ENCODE results near the gene RBM34.
A peak's percentile ranks its signal among the peaks of the same experiment; 100 is the strongest.

Gene RBM34

DNA sequence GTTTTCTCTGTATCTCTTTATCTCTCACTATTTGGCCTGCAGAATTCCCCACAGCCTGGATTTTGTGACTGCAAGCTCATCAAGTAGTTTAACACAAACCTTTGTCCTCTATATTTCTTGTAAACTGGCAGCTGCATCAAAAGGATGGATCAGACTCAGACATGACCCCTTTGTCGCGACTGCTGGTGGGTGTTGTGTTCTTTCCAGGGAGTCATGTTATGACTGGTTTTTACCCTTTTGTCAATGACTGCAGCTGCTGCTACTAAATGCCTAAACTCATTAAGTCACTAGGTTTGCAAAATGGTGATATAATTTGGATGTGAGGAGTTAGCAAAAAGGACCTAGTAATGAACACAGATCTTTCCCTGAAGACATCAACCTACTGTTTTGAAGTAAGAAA lies 22.2 kb downstream of the RBM34 start:
- Mint-ChIP-seq H3K27ac (peak overlapping the region; percentile 67), H3K4me3 (no peak overlapping the region), H3K4me1 (peaks cover 20% of the 10 kb centered on the region), H3K27me3 (no peaks in the 10 kb centered on the region), H3K9me3 (no peaks in the 10 kb centered on the region), H3K36me3 (ENCODE audit: low read depth) (peaks cover 71% of the 10 kb centered on the region)
- DNase-seq (peak; percentile 36), ATAC-seq (peak; percentile 88)

DNA sequence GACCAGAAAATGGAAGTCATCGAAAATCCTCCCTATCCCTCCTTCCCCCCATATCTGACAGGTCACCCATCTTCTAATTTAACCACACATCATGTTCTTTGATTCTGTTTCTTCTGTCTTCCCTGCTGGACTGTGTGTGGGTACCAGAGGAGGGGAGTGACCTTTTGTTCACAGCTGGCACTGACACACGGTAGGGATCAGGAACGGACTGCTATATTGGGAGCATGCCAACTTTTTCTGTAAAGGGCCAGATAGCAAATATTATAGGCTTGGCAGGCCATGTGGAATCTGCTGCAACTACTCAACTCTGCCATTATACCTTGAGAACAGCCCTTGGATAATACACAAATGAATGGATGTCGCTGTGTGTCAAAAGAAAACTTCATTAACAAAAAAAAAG lies 24.9 kb downstream of the RBM34 start:
- Mint-ChIP-seq H3K9me3 (no peaks in the 10 kb centered on the region), H3K4me3 (no peak overlapping the region), H3K4me1 (peaks cover 19% of the 10 kb centered on the region), H3K36me3 (ENCODE audit: low read depth) (peaks cover 67% of the 10 kb centered on the region), H3K27me3 (no peaks in the 10 kb centered on the region), H3K27ac (no peak overlapping the region)
- DNase-seq (no peak), ATAC-seq (no peak)

DNA sequence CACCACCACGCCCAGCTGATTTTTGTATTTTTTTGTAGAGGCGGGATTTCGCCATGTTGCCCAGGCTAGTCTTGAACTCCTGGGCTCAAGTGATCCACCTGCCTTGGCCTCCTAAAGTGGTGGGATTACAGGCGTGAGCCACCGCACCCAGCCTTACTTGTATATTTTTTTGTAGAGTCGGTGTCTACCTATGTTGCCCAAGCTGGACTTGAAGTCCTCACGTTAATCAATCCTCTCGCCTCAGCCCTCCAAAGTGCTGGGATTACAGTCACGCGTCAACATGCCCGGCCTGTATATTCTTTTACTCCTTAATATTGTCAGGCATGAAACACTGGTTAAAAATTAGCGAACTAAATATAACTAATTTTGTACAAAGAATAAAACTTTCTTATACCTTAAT lies 26.9 kb downstream of the RBM34 start:
- H3K4me1 Mint-ChIP-seq = peaks cover 17% of the 10 kb centered on the region
- DNase-seq (no peak), ATAC-seq (no peak)
- no peaks in the 10 kb centered on the region for H3K27me3 Mint-ChIP-seq
- H3K27ac Mint-ChIP-seq = no peak overlapping the region
- H3K36me3 Mint-ChIP-seq (ENCODE audit: low read depth) = peaks cover 57% of the 10 kb centered on the region
- H3K4me3 Mint-ChIP-seq = no peak overlapping the region
- H3K9me3 Mint-ChIP-seq = no peaks in the 10 kb centered on the region

DNA sequence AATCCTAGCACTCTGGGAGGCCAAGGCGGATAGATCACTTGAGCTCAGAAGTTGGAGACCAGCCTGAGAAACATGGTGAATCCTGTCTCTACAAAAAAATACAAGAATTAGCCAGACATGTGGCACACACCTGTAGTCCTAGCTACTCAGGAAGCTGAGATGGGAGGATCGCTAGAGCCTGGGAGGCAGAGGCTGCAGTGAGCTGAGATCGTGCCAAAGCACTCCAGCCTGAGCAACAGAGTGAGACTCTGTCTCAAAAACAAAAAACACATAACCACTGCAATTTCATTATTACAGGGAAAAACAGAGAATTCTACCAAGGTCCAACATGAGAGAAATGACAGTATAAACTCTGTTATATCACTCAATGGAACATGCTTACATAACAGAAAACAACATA lies 28.0 kb downstream of the RBM34 start:
- Mint-ChIP-seq H3K9me3 (no peaks in the 10 kb centered on the region), H3K27ac (no peak overlapping the region), H3K4me3 (no peak overlapping the region), H3K36me3 (ENCODE audit: low read depth) (peaks cover 52% of the 10 kb centered on the region), H3K27me3 (no peaks in the 10 kb centered on the region), H3K4me1 (peaks cover 14% of the 10 kb centered on the region)
- ATAC-seq (no peak), DNase-seq (no peak)

DNA sequence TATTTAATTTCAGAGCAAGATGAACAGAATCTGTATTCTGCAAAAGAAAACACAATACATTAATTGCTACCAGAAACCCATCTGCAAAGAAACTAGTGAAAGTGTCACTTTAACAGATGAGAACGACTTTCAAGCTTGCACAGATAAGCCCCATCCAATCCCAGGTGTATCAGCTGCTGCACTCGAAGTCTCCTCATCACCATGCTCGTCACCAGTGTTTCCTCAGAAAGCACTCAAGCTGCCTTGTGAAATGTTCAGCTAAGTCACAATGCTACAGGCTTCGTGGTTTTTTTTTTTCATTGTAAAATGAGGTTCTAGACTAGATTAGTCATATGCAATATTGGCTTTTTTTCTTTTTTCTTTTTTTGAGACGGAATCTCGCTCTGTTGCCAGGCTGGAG lies 29.1 kb downstream of the RBM34 start:
- Mint-ChIP-seq H3K36me3 (ENCODE audit: low read depth) (peaks cover 54% of the 10 kb centered on the region), H3K27me3 (no peaks in the 10 kb centered on the region), H3K4me1 (peaks cover 24% of the 10 kb centered on the region), H3K27ac (peak overlapping the region; percentile 27), H3K4me3 (no peak overlapping the region), H3K9me3 (no peaks in the 10 kb centered on the region)
- ATAC-seq = no peak
- no peak for DNase-seq

DNA sequence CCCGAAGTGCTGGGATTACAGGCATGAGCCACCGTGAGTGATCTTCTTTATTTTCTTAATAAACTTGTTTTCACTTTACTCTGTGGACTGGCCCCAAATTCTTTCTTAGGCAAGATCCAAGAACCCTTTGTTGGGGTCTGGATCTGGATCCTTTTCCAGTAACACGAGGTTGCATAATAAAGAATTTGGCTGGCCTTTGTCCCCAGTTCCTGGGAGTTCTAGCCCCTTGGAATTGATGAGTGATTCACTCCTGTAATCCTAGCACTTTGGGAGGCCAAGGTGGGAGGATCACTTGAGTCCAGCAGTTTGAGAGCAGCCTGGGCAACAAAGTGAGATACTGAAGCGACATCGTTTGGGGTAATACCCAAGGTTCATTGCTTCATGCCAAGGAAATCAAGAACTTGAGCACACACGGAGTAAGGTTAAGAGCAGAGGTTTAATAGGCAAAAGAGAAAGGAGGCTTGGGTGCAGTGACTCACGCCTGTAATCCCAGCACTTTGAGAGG lies 30.2 kb downstream of the RBM34 start:
- H3K36me3 Mint-ChIP-seq (ENCODE audit: low read depth) = peaks cover 54% of the 10 kb centered on the region

DNA sequence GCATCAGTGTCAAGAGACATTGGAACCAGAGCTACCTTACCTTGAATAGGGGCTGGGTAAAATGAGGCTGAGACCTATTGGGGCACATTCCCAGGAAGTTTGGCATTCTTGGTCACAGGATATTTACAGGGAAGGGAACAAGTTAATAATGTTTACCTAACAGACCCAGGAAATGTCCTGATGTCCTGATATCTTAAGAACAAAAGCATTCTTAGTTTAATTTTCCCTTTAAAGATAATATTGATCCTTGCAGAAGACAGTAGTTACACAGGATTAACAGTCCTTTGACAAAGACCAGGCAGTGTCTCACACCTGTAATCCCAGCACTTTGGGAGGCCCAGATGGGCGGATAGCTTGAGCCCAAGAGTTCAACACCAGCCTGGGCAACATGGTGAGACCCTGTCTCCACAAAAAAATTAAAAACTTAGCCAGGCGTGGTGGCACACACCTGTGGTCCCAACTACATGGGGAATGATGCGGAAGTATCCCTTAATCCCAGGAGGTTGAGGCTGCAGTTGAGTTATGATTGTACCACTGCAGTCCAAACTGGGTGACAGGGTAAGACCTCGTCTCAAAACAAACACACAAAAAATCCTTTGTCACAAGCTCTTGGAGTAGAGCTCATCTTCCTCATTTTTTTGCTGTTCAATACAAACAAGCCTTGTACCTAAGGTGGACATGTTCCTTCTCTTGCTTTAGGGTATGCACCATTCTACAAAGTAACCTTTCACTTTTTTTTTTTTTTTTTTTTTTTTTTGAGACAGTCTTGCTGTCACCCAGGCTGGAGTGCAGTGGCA lies 31.1 kb downstream of the RBM34 start:
- H3K36me3 Mint-ChIP-seq (ENCODE audit: low read depth) = peaks cover 52% of the 10 kb centered on the region
- ATAC-seq = no peak
- no peaks in the 10 kb centered on the region for H3K9me3 Mint-ChIP-seq
- DNase-seq = no peak
- no peaks in the 10 kb centered on the region for H3K27me3 Mint-ChIP-seq
- H3K27ac Mint-ChIP-seq = peak overlapping the region; percentile 59
- H3K4me1 Mint-ChIP-seq = peaks cover 43% of the 10 kb centered on the region
- H3K4me3 Mint-ChIP-seq = peak overlapping the region; percentile 50

More for the DNA sequence above, 30.2 kb downstream of the RBM34 start:
- no peak for ATAC-seq
- Mint-ChIP-seq H3K27me3 (no peaks in the 10 kb centered on the region), H3K9me3 (no peaks in the 10 kb centered on the region), H3K4me3 (no peak overlapping the region), H3K27ac (no peak overlapping the region), H3K4me1 (peaks cover 36% of the 10 kb centered on the region)
- no peak for DNase-seq

DNA sequence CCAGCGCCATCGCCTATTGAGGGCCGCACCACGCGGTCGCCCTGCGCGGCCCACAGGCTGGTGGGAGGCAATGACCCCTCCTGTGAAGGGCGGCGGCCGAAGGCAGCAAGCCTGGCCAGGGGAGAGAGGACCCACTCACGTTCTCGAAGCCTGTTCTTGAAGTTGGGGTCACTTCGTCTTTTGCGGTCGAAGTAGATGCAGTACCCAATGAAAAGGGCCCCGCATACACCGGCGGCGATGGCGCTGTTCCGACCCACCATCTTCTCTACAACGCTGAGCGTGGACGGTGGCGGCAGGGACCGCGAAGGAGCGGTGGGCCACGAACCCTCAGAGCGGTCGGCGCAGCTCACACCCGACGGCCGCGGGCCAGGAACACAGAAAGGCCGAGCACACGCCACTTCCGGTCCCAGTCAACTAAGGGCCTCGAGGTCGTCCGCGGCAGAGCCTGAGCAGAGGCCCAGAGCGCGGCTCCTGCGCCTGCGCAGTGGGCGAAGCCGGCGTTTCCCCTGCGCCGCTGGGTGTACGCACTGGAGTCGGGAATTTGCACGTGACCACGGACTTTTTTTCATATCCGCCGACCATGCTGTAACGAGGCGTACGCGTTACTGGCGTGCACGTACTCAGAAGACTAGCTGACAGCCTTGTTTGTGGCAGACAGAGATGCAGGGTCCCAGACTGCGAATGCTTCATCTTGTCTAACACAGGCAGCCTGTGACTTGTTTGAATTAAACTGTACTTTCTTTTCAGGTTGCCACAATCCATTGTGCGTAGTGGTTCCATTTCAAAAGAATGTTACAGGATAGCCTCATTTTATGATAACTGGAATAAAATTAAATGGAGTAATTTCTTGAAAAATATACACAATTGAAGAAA lies 32.4 kb downstream of the RBM34 start, which contains the start of gene TOMM20:
Gene TOMM20 (minus strand): TSS at position 382 of the 873 bp plus-strand sequence. CDS start 122 bp downstream, at position 260.
- DNase-seq (peak; percentile 95), ATAC-seq (peak; percentile 95)
- no peaks in the 10 kb centered on the region for H3K9me3 Mint-ChIP-seq
- peaks cover 53% of the 10 kb centered on the region for H3K36me3 Mint-ChIP-seq (ENCODE audit: low read depth)
- H3K4me3 Mint-ChIP-seq = peak within 1 kb of the TSS; percentile 96
- H3K27me3 Mint-ChIP-seq = no peaks in the 10 kb centered on the region
- peak within 1 kb of the TSS; percentile 98 for H3K27ac Mint-ChIP-seq
- H3K4me1 Mint-ChIP-seq = peaks cover 56% of the 10 kb centered on the region

DNA sequence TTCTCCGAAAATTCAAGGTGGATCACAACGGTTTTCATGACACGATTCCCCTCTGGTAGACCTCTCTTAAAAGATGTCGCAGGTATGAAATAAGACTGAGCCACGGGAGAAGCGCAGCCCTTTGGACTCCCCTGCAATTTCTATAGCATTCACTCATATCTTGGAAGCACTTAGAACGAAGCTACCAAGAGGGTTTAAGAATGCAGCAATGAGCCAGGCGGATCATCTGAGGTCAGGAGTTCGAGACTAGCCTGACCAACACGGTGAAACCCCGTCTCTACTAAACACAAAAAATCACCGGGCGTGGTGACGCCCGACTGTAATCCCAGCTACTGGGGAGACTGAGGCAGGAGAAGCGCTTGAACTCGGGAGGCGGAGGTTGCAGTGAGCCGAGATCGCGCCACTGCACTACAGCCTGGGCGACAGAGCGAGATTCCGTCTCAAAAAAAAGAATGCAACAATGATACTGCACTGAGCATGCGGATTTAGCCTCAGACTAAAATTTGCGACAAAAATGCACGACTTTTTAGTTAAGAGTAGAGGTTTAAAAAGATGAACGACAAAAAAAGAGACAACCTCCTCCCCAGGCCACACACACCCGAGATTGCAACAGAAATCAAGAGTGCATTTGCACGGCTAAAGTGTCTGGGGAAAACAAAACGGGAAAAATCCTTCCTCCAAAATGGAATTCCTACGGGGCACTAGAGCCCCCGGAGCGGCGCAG lies 33.2 kb downstream of the RBM34 start:
- Mint-ChIP-seq H3K27me3 (no peaks in the 10 kb centered on the region), H3K9me3 (no peaks in the 10 kb centered on the region), H3K27ac (peak overlapping the region; percentile 98), H3K4me1 (peaks cover 61% of the 10 kb centered on the region), H3K36me3 (ENCODE audit: low read depth) (peaks cover 57% of the 10 kb centered on the region), H3K4me3 (peak overlapping the region; percentile 96)
- peak; percentile 23 for DNase-seq
- ATAC-seq = no peak

DNA sequence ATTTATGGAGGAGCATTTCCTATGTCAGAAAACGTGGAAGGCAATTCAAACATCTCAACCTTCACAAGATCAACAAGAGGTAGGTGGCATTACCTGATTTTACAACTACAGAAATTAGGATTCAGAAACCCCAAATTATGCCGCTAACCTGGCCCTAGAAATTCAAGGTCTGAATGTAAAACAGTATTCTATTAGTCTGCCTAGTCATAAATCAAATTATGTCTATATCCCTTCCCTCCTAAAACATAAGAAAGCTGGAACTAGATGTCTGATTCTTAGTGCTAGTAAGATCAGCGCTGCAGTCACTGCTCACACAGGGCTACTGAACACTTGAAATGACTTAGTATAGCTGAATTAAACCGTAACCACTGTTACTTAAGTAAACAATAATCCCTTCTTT lies 33.8 kb downstream of the RBM34 start:
- peaks cover 68% of the 10 kb centered on the region for H3K4me1 Mint-ChIP-seq
- ATAC-seq (no peak), DNase-seq (no peak)
- no peaks in the 10 kb centered on the region for H3K9me3 Mint-ChIP-seq
- H3K36me3 Mint-ChIP-seq (ENCODE audit: low read depth) = peaks cover 61% of the 10 kb centered on the region
- H3K27ac Mint-ChIP-seq = peak overlapping the region; percentile 98
- H3K27me3 Mint-ChIP-seq = no peaks in the 10 kb centered on the region
- H3K4me3 Mint-ChIP-seq = peak overlapping the region; percentile 96

DNA sequence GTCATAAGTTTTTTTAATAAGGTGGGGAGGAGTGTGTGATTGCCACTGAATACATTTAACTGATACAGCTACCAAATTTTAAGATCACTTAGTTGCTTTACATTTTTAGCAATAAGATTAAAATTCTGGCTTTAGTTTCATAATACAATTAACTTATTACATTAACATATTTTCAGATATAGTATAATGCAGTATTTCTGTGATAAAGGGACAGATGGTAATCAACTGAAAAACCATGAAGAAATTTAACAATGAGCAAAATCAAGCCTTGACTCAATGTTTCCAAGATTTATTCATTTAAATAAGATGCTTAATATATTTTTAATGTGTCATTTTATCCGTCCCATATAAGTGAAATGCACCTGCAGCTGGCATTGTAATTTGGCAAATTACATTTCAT lies 36.4 kb downstream of the RBM34 start:
- Mint-ChIP-seq H3K36me3 (ENCODE audit: low read depth) (peaks cover 71% of the 10 kb centered on the region), H3K27ac (peak overlapping the region; percentile 74), H3K27me3 (no peaks in the 10 kb centered on the region), H3K4me3 (peak overlapping the region; percentile 51), H3K9me3 (no peaks in the 10 kb centered on the region), H3K4me1 (peaks cover 68% of the 10 kb centered on the region)
- DNase-seq = no peak
- ATAC-seq = no peak

DNA sequence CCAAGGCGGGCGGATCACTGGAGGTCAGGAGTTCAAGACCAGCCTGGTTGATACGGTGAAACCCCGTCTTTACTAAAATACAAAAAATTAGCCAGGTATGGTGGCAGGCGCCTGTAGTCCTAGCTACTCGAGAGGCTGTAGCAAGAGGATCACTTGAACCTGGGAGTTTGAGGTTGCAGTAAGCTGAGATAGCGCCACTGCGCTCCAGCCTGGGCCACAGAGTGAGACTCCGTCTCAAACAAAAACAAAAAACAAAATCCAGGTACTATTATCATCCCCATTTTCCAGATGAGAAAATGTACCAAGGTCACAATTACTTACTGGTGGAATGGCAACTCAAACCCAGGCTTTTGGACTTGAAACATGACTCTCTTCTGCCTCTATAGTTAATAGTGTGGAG lies 36.9 kb downstream of the RBM34 start:
- peaks cover 64% of the 10 kb centered on the region for H3K4me1 Mint-ChIP-seq
- H3K9me3 Mint-ChIP-seq = no peaks in the 10 kb centered on the region
- DNase-seq (no peak), ATAC-seq (no peak)
- peak overlapping the region; percentile 49 for H3K4me3 Mint-ChIP-seq
- H3K27me3 Mint-ChIP-seq = no peaks in the 10 kb centered on the region
- H3K36me3 Mint-ChIP-seq (ENCODE audit: low read depth) = peaks cover 77% of the 10 kb centered on the region
- H3K27ac Mint-ChIP-seq = peak overlapping the region; percentile 74

DNA sequence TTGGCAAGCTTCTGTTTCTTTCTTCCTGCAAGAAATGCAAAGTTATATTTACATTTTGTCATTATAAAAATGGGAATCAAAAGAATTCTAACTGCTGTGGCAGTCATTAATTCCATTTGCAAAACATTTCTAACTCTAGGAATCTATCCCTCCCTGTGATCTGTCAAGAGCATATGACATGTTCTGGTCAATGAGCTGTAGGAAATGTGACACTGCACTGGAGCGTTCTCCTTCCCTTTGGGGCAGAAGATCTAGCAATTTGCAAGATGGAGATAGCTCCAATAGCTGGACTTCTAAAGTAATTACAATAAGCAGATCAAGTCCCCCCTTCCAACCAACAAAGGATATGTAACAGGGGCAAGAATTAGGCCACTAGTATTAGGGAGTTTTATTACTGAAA lies 38.7 kb downstream of the RBM34 start:
- Mint-ChIP-seq H3K9me3 (no peaks in the 10 kb centered on the region), H3K27me3 (no peaks in the 10 kb centered on the region), H3K36me3 (ENCODE audit: low read depth) (peaks cover 82% of the 10 kb centered on the region), H3K4me1 (peaks cover 51% of the 10 kb centered on the region), H3K4me3 (no peak overlapping the region), H3K27ac (peak overlapping the region; percentile 80)
- DNase-seq (no peak), ATAC-seq (no peak)

DNA sequence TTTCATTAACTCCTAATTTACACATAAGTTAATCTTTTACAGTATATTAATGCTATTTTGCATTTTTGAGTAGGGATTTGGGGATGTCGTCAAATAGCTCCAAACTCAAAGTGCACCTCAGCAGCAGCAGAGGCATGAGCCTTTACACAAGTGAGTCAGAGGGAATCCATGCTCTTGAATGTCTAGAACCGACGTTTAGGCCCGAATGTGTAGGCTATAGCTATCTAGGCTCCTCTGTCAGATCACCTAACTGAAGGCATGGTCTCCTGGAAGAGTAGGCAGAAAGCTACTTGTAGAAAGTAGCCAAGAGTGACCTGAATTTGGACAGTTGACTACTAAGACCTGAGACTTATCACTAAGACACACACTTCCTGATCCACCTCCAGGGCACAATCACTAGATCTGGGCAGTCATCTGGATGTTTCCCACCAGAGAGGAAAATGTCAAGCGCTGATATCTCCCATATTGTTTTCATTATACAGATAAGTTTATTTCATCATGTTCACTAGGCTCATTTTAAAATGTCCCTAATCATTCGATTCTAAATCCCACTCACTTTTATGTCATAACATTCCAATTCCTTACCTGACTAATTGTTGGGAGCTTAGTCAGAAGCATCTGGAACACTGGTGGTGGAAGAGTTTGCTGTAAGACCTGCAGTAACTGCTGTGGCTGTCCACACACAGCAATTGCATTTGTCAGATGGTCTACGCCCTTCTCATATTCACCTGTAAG lies 47.7 kb downstream of the RBM34 start:
- DNase-seq (no peak), ATAC-seq (no peak)
- no peak overlapping the region for H3K4me3 Mint-ChIP-seq
- no peaks in the 10 kb centered on the region for H3K9me3 Mint-ChIP-seq
- peaks cover 3% of the 10 kb centered on the region for H3K4me1 Mint-ChIP-seq
- H3K27me3 Mint-ChIP-seq = no peaks in the 10 kb centered on the region
- peak overlapping the region; percentile 3 for H3K27ac Mint-ChIP-seq
- peaks cover 73% of the 10 kb centered on the region for H3K36me3 Mint-ChIP-seq (ENCODE audit: low read depth)

Data from activated naive CD8-positive, alpha-beta T cell treated with anti-CD3 and anti-CD28 coated beads, Interleukin-2, amount 50 U/mL, for 24 hours (primary cell).